Measurements from ENCODE around the gene LRP1B.

- TF ChIP-seq EZH2 (IDR thresholded peaks at IDR 0.05; ENCODE audit: insufficient read depth, poor library complexity, severe bottlenecking) = no peak
- TF ChIP-seq EZH2phosphoT487 (IDR thresholded peaks at IDR 0.05; ENCODE audit: insufficient read depth, low read depth) = no peak
These were observed 713.5 kb downstream of the LRP1B start for GRCh38 chr2:141417246-141417797.
